GM18517 (cell line): ENCODE measurements around the gene OR4K1.
"Not testable (repeated sequence)": the region's sequence is repeated elsewhere in the genome, so short reads cannot be mapped to it uniquely, and the experiment has no call there.

ENCODE experiments used
- ATAC-seq: cut with Tn5 transposase; IDR thresholded peaks from one replicate; pipeline ENCODE4 v1.9.1; 2021; ENCODE audit warnings: mild to moderate bottlenecking, moderate library complexity; ENCODE audit not compliant: unreplicated experiment

The OR4K1 gene, protein sequence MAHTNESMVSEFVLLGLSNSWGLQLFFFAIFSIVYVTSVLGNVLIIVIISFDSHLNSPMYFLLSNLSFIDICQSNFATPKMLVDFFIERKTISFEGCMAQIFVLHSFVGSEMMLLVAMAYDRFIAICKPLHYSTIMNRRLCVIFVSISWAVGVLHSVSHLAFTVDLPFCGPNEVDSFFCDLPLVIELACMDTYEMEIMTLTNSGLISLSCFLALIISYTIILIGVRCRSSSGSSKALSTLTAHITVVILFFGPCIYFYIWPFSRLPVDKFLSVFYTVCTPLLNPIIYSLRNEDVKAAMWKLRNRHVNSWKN

DNA sequence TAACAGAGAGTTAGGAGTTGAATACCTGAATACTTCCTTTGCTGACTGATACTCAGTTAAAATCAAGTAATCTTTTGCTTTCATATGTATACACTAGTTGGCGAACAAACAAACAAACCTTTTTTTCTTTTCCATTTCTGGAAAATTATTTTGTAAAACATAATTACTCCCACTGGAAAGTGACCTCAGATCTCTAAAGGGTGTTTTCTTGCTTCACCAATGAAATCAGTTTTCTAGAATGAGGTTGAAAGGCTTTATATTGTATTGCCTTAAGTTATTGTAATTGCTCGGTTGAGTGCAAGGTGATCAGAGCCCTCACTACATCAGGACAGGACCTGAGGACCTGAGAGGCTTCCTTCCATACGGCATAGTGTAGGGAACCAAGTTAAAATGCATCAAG, at the start of gene OR4K1:
Gene OR4K1 (plus strand): TSS at position 301 of the 400 bp plus-strand sequence. CDS start 4,750 bp downstream, outside the sequence.
- no peak for ATAC-seq

DNA sequence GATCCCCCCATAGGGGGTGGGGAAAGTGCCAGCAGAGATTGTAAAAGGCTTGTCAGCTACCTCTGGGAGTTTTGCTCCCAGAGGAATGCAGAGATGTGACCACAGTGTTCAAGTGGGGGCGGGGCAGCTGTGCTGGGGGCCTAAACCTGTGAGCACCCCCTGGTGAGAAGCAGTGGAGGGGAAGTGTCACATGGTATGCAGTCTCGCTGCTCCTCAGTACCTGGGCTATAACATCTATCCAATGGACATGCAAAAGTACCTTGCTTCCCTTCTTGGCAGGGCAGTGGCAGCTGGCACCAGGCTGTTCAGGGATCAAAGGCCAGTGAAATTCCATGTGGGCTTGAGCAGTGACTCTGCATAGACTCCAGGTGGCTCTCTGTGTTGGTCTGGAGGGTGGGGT, 35.4 kb upstream of the OR4K1 start:
- no peak for ATAC-seq

DNA sequence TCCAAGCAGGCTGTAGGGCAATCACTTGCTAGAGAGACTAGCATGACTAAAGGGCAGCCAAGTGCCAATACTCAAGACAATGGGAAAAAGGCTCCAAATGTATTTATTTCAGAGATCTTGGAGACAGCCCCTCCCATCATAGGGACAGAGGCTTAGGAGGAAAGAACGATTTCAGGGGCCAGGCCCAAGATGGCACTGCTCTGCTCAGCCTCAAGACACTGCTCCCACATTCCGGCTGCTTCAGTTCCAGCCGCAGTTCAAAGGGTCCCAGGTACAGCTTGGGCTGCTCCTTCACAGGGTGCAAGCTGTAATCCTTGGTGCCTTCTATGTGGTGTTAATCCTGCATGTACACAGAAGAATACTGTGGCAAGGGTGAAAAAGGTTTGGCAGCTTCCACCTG, 29.7 kb upstream of the OR4K1 start:
- ATAC-seq, result no peak

DNA sequence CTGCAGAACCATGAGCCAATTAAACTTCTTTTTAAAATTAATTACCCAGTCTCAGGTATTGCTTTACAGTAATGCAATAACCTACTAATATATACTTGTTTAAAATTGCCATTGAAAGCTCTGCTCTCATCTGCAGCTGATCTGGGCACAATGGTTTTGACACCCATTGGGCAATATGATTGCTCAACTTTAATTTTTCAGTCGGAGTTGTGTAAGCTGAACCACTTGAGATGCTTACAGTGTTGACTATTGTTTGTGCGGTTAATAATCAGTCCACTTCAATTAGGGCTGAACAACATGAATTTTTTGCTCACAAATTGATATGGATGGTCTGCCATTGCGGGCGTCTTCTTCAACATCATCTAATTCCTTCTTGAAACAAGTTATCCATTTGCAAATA, 28.3 kb upstream of the OR4K1 start:
- no peak for ATAC-seq

DNA sequence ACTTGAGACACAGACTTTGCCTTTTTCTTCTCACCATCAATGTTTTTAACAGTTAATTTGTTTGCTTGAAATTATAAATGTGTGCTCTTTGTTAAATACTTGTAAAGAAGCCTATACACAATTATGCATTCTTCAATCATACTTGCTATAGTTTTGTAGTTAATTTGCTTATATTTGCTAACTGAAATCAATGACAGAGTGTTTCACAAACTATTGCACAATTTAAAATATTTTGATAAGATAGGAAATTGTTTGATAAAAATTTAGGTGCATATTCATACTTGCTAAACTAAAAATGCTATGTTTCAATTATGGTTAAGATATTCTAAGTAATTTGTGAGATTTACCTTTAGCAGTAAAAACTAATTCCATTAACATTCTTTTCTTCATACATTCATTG, 24.1 kb upstream of the OR4K1 start:
- no peak for ATAC-seq

DNA sequence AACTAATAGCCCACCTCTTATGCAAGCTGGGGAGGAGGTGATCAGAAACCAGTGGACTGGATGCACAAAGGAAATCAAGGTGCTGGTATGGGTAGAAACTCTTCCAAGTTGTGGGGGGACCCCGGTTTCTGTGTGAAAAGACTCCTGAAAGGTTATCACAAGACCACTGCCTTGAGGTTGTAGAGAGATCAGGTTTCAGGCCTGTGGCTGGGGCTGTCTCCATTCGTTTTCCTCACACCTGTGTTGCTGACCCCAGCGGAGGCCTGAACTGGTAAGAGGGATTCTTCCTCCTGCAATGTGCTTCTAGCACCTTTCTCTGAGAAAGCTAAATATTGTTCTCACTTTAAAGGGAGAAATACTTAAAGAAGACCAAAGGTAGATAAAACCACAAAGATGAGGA, 19.6 kb upstream of the OR4K1 start:
- no peak for ATAC-seq

DNA sequence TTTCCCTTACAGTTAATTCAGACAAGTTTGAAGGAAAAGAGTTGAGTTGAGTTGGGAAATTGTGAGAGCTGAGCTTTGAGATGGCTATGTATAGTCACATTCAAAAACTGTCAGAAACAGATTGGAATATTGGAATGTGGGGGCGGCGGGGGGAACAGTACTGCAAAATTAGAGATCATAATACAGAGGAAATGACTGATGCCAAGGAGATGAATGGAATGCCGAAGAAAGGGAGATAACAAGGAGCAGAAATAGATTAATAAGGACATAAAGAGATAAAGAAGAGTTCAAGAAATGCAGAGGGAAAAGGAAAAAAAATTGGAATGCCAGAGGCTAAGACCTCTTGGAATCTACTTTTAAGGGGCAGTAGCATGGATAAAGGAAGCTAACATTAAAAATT, 13.5 kb upstream of the OR4K1 start:
- no peak for ATAC-seq

DNA sequence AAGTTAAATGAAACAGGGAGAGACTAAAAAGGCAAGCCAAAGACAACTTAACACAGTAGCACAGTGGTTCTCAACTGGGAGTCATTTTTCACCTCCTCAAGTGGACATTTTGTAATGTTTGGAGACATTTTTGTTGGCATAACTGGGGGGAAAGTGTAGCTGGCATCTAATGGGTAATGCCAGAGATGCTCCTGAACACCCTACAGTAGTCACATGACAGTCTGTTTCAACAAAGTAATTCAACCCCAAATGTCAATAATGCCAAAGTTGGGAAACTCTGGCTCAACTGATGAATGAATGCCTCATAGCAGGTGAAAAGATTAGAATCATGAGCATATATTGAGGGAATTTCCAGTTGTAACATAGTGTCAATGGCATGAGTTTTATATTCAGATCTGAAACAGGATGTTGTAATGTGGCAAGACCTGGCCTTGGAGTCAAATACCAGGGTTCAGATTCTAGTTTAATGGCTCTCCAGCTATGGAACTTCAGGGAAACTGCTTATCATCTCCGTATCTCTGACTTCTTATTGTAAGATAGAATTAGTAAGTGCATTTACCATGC, 12.7 kb upstream of the OR4K1 start:
- no peak for ATAC-seq

DNA sequence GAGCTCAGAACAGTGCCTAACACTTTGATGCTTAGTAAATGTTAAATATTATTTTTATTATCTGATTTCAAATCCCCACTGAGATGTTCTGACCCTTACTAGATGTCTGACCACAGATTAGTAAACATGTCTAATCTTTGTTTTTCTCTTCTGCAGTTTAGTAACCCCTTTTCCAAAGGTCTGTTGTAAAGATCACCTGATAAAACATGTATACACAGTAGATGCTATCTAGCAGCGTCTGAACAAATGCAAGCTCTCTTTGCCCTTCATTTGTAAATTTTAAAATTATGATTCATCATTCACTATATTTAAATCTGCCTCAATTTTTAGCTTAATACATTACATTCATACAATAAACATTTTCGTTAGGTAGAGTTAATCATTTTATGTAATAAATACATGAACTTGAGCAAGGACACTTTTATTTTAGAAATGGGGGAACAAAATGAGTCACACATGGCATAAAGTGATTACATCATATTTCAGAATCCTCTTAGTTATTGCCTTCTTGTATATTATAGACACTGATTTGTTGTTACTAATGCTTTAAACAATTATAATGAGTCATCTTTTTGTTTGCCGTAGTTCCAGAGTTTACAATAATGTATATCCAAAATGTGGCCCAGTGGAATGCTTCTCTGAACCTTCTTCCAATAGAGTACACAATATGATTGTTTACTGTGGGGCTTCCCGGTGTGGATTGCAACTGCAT, 12.0 kb upstream of the OR4K1 start:
- ATAC-seq, result no peak

DNA sequence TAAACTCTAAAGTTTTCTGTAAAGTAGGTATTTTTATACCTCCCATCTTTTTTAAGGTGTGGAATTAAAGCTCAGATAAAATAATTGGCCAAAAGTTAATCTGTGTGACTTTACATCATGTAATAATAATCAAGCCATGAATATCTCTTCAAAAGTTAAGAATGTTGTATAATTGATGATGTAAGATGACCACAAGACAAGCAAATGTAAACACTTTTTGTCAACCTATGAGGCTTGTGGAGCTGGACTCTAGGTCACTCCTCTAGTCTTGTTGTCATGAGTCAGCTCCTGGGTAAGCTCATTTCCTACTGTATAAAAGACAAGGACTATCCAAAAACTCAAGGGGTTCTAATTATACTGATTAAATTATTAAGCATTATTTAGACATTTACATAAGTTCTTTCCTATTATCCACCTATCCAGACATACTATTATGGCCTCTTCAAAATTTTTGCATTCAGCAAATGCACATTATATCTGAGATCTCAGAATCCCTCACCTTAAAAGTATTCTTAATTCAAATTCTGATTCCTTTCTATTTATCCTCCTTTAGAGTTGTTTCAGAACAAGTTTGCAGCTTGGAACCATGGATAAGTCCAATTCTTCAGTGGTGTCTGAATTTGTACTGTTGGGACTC, 10.6 kb upstream of the OR4K1 start, which contains the start of gene OR4K5:
Gene OR4K5 (plus strand): TSS at position 587 of the 637 bp plus-strand sequence. CDS start 0 bp downstream, at position 587.
- no peak for ATAC-seq

DNA sequence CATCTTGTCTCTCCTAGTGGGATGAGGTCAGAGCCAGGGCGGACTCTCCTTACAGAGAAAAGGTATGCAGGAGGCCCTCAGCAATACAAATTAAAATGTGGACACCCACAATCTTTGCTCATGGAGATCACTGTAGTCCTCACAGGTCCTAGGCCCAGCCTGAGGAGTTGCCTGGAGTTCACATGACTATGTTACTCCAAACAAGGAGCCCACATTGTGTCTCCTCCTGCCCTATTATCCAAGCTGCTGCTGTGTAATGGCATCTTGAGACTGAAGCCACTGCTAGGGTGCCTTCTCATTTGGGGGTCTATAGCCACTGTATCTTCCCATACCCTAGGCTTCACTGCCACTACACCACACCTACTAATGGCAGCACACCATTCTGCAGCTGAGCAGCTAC, 11.0 kb downstream of the OR4K1 start:
- no peak for ATAC-seq

DNA sequence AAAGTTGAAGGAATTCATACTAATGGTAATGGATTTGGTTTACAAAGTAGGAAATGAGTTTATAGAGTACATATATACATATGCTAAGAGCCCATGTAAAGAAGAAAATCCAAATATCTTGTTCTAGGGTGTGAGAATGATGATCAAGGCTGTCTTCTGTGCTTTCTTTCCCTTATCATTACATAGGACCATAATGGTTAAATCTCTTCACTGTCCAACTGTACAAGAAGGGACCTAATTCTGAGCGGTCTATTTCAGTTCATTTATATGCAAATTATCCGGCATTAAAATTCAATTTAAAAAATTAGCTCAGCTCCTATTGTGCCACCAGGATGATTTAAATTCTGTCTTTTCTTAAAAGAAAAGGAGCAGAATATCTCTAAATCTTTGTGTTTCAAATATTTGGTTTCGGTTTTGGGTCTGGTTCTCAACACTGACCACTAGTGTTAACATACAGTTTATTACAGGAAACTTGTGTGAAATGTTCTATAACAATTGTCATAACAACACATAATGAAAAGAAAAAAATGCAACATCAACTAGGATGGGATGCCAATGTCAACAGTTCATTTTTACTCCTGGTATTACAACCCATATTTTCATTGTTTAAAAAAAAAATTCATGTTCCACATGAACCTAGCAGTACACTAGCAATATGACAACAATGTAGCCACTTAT, 16.8 kb downstream of the OR4K1 start:
- ATAC-seq, result no peak

DNA sequence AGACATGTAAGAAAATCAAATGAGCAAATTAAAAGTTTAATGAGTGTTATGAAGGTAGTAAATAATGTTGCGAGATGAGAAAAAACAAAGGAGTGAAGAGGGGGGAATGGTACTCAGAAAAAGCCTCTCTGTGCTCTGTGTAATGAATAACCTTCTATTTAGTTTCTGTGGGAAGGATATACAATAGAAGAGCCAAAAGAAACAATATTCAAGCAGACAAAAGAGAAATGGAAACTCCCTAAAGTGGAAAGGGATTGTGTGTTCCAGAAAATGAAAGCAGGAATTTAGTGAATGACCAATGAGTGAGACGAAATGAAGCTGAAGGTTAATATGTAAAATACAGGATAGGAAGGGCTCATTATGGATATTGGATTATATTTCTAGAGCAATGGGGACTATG, 18.5 kb downstream of the OR4K1 start:
- ATAC-seq, result no peak

DNA sequence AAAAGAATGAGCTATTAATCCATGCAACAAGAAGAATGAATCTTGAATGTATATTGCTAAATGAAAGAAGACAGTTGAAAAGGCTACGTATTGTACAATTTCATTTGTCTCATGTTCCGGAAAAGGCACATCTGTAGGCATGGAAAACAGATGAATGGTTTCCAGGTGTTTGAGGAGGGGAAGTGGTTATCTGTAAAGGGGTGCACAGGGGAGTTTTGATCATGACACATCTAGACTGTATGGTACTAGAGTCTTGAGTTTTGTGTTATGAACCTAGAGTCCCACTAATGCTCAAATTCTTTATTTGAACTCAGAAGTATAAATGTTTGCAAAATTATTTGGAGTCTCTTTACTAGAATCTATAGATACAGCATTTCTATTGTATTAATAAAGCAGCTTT, 39.0 kb downstream of the OR4K1 start:
- not testable (repeated sequence) for ATAC-seq

DNA sequence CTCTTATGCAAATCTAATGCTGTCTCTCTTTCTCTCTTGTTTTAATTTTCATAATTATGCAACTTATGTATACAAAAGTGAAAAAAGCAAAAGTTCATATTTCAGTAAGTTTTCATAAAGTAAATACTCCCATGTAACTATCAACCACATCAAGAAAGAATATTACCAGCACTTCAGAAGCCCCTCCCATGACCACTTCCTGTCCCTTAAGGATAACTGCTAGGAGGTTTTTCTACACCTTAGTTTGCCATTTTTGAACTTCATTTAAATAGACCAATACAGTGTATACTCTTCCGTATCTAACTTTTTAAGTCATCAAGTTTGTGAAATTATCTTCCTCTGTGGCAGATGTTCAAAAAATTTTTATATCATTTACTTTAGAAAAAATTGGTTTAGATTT, 44.1 kb downstream of the OR4K1 start:
- no peak for ATAC-seq

DNA sequence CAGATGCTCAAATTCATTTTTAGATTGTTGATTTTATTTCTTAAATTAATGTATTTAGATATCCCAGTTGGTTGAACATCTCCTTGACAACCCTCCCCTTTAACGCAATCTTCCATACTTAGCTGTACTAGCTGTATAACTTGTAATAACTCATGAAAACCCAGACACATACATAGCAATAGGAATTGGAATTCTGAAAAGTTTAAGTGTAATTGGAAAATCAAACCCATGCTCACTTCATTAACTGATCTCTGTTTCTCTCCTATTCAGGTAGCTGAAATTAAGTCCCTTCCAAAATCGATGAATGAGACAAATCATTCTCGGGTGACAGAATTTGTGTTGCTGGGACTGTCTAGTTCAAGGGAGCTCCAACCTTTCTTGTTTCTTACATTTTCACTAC, 44.6 kb downstream of the OR4K1 start, which contains the start of gene OR4K15:
Gene OR4K15 (plus strand): TSS at position 301 of the 400 bp plus-strand sequence. CDS start 0 bp downstream, at position 301.
- no peak for ATAC-seq
